Stimulated activated CD8-positive, alpha-beta memory T cell treated with anti-CD3 and anti-CD28 coated beads, Interleukin-12 subunit alpha, Interleukin-12 subunit beta, amount 100 ng/mL, for 1 hour (primary cell): ENCODE measurements around the gene ARMC9.
"Not testable (repeated sequence)": the region's sequence is repeated elsewhere in the genome, so short reads cannot be mapped to it uniquely, and the experiment has no call there.

Experiments used
- DNase-seq: peaks from one replicate; pipeline ENCODE4 v3.0.0-alpha.2; 2020; ENCODE audit warnings: low read depth

ARMC9 gene

DNA sequence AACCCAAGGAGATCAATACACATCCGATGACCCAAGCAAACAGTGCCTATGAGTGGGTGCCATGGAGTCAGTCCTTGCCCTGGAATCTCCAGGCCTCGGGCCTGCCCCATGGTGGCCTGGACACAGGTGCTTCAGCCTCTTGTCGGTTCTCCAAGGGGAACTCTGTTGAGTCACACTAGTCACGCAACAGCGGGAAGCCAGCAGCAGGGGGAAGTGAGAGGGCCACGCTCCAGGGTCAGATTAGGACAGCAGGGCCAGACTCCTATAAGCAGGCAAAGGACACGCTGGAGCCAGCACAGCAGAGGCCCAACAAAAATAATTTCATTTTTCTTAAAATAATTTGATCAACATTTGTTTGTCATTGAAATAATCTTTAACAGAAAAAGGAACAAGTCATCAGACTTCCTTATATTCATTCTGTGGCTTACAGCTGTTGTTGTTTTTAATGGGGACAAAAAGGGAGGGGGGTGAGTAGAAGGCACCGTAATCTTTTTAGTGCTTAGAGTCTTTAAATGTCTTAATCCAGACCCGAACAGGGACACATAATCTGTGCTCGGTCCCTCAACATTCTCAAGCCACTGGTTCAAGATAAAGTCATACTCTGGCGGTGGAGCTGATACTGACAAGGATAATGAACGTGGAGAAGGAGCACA is 16.4 kb upstream of the ARMC9 start:
- no peak for DNase-seq

DNA sequence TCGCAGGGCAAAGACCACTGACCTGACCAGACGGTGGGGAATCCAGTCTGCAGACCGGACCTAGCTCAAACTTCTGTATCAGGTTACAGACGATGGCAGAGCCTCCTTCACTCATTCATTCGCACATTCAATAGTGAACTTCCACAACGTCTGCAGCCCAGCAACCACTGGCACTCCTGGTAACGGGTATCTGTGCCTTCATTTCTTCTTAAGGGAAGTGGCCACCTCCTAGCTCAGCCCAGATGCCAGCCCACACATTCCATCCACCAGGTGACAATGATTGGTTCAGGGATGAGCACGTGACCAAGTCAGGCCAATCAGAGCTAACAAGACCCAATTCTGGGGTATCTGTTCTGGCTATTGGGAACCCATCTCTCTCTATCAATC is 15.9 kb upstream of the ARMC9 start:
- no peak for DNase-seq

DNA sequence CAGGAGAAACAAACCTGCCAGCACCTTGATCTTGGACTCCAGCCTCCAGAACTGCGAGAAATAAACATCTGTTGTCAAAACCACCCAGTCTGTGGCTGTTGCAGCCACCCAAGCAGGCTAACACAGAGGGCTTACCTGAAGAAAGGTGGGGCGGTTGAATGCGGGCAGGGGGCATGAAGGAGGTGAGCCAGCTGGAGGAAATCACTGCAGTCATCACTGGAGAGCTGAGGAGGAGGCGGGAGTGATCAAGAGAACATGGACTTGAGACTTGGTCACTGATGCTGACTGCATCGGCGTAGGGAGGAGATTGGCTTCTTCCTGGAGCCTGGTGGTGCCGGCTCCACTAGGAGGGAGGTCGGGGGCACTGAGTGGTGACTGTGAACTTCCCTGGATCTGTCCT is 14.6 kb upstream of the ARMC9 start:
- no peak for DNase-seq

DNA sequence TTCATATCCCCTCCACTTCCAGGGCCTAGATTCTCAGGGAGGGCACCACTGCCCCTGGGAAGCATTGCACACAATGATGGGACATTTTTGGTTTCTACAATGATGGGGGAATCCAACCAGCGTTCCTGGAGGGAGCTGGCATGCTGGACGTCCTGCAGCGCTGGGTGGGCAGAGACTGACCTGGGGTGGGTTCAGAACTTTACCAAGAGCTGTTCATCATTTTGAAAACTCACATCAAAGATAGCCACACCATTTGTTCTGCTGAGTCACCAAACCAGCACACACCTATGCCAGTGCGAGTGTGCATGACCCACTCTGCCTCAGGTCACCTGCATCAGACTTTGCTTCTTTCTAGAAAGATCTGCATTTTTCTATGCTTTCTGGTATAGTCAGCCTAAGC is 14.1 kb upstream of the ARMC9 start:
- no peak for DNase-seq

DNA sequence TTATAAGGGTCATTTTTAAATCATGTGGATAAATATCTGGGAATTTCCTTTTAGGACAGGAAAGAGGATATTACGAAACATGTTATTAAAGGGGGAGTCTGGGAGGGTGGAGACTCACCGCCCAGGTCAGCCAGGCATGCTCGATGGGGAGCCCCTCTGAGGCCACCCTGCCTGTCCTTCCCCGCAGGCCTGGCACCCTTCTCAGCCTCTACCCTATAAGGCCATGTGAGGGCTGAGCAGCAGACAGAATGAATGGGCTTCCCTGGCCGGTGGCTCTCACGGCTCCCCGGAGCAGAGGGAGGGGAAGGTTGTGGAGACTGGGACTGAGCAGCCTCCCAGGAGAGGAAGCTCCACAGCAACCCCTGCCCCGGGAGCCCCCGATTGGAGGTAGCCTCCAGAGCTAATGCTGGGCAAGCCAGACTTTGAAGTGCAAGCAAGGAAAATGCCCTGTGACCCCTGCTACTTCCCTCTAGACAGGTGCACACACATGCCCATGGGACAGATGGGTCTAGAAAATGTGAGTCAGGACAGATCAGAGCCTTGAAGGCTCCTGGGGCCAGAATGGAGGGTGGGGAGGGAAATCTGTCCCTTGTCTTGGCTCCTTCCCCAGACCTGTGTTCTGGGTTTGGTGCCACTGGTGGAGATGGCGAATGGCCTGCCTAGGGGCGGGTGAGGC is 13.2 kb upstream of the ARMC9 start:
- DNase-seq, result no peak

DNA sequence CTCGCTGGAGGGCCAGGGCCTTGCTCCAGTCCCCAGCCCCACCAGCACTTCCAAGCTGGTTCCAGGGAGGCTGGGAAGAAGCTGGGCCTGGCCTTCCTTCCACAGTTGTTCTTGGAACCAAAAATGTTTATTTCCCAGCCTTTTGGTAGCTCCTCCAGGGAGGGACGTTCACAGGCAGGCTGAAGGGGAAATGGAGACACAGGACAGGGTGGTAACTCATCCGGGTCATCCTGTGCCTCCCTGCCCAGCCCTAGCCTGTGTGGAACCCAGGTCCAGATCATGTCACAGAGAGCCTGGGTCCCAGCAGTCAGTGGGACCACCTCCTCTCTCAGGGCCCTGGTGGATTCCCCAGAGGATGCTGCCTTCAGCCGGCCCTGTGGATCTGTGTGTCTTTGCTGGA is 12.5 kb upstream of the ARMC9 start:
- no peak for DNase-seq

DNA sequence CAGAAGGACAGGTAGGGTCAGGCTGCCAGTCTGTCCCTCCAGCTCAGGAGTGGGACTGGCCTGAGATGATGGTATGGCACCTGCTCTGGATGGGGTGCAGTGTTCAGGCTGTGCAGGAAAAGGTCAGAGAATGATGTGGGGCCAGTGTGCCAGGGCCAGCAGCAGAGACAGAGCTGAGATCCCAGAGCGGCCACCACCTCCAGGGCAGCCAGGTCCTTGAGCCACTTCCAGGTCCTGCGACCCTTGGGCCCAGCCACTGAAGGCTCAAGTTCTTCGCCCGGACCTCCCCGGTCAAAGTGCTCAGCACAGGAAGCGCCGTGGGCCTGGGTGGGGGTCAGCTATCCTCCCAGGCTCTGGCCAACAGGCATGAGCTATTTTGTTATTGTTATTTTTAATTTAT is 12.1 kb upstream of the ARMC9 start:
- no peak for DNase-seq

DNA sequence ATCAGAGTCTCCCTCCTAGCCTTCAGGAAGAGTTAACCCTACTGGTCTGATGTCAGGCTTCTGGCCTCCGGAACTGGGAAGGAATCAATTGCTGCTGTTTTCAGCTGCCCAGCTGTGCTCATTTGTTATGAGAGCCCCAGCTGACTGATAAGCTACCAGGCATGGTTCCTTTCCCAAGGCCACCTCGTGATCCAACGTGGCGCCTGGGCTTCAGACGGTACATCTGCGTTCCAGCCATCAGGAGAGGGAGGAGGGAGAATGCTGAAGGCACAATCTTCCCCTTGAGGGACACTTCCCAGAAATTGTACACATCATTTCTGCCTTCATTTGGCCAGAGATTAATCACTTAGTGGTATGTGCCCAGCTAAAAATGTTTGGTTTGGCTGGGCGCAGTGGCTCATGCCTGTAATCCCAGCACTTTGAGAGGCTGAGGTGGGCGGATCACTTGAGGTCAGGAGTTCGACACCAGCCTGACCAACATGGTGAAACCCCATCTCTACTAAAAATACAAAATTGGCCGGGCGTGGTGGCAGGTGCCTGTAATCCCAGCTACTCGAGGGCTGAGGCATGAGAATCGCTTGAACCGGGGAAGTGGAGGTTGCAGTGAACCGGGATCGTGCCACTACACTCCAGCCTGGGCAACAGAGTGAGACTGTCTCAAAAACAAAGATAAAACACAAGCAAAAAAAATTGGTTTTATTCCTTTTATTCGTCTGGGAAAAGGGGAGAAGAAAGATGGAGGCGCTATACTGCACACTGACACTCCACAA is 10.5 kb upstream of the ARMC9 start:
- DNase-seq, result no peak

DNA sequence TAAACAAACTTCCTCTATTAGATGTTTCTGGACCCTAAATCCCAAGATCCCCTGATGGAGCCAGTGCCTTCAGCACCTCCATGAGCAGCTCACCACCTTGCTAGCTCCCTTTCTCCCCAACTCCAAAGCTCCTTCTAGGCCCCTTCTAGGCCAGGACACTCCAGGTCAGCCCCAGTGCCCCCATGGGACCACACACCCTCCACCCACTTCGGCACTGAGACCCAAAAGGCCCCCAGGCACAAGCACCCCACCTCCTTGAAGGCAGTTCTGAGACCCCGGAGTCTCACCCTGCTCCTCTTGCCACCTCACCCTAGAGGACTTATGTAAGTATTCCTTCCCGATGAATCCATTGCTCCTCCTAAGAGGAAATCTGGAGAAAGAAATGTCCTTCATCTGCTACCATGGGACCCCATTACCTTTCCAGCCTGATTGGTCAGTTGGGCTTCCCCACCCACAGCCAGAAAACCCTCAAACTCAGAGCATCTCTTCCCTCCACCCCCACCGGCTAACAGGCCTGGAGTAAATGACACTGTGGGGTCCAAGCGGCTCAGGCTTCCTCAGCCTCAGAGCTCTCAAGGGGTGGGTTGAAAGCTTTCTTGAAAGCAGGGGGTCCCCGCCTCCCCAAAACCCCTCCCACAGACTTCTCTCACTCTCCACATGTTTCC is 9.8 kb upstream of the ARMC9 start:
- DNase-seq, result no peak

DNA sequence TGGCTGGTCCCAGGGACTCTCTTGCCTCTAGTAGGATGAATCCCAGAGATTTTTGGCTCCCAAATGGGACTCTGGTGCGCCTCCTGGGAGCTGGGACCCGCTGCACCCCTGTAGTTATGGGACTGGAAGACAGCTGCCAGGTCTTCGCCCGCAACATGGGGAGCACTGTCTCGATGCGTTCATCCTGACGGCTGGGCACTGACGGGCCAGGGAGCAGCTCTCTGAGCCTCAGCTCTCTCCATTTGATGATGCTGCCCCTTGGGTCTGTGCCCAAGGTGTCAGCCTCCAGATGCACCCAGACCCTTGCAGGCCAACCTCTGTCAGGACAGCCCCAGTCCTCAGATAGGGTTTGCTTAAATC is 9.3 kb upstream of the ARMC9 start:
- DNase-seq, result no peak

DNA sequence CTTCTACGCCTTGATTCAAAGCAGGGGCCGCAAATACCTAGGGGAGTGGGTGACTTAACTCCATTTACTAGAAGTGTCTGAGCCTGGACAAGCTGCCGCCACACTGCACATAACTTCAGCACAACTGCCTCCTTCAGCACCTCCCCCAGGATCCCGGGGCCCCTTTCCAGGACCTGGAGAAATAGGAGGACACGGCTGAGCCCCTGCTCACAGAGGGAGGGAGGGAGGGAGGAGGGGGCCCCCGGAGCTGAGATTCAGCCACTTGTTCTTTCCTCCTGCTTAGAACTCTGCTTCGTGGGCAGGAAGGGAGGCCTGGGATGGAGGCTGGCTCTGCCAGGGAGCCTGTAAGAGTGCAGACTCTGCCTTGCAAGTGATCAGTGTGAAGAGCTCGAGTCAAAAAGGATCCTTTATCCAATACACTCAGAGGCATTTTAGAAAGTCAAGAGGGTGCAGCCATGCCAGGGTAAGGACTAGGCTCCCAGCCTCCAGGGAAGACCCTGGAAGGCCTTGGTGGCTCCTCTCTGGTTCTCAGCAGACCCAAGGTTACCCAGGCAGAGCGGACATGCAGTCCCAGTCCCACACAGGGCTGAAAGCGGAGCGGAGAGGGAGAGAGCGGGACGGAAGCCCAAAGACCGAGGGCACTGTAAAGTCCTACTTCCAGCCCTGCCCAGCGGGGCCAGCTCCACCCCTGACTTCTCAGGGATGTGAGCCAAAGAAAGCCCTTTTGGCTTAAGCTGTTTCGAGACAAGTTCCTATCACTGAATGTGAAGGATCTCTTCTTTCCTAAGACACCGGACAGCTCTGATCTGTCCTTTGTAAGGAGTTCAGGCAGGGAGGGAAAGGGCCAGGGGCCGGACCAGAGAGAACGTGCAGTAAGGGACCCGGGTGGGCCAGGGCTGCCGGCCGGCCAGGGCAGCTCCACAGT is 8.6 kb upstream of the ARMC9 start:
- DNase-seq, result no peak

DNA sequence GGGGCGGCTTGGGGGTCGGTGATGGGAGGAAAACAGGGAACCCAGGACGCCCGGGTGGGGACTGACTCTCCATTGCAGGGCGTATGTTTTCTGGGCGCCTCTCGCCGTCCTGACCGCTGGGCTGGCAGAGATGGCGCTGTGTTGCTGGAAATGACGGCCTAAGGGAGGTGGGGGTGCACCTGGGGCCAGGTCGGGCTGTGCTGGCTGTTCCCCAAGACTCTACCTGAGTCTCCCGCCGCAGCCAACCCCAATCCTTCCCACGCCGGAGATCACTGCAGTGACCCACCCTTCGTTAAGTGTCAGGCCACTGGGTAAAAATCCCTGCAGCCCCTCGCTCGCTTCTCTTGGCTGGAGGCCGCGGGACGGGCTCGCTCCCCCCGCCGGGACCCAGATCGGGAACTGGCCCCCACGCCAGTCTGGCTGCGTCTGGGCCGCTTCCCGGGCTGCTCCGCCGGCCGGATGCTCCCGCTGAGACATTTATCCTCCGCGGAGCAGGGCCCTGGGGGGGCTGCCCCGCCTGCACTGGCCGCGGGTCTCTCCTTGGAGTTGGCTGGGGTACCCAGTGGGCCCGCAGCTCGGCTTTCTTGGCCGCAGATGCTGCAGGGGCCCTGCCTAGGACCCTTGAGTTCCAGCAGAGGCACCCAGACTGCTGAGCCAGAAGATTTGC is 7.8 kb upstream of the ARMC9 start:
- no peak for DNase-seq

DNA sequence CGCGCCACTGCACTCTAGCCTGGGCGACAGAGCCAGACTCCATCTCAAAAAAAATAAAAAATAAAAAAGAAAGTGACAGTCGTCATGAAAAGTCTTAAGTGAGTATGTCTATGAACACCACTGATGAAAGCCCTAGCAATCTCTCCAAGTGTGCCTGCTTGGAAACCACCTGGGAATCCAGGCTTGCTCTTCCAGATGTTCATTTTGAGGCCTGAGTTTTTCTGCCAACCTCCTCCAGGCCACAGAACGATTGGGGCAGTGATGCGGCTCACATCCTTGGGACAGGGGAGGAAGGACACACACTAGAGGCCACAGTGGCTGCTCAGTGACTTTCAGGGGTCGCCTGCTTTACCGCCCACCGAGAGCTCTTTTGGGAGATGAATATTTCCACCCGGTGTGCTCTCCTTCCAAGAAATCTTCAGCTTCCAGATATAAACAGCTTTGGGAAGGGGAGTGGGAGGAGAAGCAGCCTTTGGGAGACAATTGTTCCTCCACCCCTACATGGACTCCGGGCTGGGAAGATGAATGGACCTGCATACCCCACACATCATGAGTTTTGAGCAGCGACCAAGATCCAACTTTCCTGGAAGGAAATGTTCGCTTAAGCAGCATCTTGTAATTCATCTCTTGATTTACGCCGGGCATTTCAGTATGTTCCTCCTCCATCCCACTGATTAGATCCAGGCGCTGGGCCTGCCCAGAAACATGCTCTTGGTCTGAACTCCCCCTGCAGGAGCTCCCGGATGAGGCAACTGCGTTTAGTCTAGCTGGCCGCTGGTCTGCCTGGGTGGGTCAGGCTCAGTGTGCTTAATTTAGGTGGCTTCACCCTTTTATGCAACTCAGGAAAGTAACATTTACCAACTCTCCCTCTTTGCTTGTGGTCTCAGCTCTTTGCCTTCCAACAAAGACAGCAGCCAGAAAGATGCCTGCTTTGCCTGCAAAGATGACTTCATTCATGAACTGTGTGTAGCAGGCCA is 6.2 kb upstream of the ARMC9 start:
- no peak for DNase-seq

DNA sequence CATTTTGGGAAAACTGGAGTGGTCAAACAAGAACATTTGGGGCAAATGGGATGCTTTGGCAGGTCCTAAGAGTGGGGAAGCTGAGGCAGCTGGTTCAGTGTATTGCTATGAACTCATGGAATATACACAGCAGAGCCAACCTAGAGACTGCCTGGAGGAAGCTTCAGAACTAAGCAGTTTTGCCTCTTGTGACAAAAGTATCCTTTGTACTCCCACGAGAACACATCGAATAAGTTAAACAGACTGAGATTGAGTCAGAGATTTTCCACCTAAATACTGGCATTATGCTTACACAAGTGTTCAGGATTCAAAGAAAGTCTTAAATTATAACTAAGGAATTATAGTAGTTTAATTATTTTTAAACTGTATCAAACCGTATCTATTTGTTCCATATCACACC is 5.2 kb upstream of the ARMC9 start:
- no peak for DNase-seq

DNA sequence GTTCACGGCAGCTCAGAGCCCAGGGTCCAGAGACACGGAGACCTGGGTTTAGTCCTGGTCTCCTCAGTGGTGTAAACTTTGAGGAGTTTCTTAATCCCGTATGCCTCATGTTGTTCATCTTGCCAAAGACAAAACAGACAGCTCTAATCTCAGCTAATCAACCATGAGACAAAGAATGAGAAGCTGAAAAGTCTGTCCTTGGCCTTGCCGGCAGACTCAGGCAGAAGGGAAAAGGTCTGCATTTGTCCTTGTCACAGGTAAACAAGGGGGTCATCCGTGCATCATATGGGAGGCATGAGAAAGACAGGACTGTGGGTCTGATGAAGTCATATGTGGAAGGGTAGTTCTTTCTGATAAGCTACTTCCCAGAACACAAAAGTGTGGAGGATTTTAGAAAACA is 1.8 kb upstream of the ARMC9 start:
- DNase-seq, result no peak

DNA sequence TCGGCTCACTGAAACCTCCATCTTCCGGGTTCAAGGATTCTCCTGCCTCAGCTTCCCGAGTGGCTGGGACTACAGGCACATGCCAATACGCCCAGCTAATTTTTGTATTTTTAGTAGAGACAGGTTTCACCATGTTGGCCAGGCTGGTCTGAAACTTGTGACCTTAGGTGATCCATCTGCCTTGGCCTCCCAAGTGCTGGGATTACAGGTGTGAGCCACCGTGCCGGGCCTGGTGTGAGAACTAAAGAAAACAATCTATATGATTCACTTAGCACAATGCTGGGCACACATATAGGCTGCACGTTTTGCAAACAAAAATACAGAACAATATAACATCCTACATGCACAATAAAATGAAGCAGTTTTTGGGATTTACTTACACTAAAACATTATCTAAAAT is 1.2 kb upstream of the ARMC9 start:
- DNase-seq, result not testable (repeated sequence)

DNA sequence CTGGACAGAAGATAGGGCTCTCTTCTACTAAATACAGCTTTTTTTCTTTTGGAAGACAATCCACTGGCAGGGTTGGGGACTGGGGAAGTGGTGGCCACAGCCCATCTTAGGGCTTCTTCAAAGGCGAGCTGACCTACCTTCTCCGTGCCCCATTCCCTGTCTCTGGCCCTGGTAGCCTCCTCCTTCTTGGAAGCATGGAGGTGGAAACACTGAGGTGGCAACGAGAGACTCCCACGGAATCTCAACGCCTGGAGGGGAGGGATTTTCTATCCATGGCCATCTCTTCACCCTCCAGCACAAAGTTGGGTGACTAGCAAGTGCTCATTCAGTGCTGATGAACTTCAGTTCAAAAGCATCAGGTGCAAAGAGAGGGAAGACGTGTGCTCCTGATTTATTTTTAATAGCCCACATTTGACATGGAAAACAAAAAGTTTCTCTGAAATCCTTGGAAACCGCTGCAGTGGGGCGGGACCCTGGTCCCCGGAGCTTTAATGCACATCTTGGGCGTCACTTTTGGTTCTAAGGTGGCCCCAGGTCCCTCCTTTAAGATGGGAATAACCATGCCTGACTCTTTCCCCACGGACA is 633 bp upstream of the ARMC9 start:
- DNase-seq, result no peak

DNA sequence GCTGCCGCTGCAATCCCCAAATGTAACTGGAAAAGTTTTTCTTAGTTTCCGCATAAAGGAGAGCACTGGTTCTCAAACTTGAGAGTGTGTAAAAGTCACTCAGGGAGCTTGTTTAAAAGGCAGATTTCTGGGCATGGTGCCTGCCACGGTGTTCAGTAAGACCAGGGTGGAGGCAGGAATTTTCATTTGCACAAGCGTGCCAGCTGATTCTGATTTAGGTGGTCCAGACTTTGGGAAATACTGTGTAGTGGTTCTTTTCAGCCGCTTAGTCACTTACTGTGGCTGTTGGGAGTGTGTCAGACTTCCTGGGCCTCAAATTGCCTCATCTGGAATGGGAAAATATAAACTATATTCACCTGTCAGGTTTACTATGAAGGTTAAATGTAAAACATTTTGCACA is 788 bp downstream of the ARMC9 start:
- no peak for DNase-seq

DNA sequence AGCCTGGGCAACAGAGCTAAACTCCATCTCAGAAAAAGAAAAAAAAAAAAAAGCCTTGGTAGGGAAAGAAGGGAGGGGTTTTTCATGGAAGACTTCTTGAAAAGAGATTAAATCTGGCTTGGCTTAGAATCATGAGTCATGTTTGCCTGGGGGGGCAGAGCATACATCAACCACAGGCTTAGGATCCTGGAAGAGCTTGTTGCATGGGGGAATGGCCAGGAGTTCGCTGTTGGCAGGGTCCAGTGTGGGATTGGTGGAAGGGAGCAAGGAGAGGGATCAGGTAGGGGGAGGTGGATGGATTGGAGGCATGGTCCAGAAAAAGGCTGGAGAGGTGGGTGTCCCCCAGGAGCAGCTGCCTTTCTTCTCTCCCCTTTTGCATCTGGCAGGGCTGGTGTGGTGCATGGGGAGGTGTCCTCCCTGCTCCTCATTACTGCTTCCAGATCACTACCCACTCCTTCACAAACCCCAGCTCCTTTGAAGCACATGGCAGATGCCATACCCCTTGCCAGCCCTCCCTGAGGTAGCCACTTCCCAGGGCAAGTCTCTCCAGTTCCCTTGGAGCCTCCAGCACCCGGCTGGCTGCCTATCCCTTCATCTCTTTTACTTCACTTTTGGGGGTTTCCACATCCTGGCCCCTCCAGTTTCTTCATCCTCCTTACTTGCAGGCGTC is 2.5 kb downstream of the ARMC9 start:
- DNase-seq, result no peak
